Measurements from ENCODE around the gene ZDHHC13.

ZDHHC13 gene

GRCh38 chr11:19116971-19117759 is at the start of gene ZDHHC13:
TSS of gene ZDHHC13 (plus strand) at chr11:19117168. CDS start at chr11:19117250, 82 bp downstream.
- no peak for FAIRE-seq

GRCh38 chr11:19071255-19071654 is 45.7 kb upstream of the ZDHHC13 start:
- FAIRE-seq, result peak; percentile 80

GRCh38 chr11:19072464-19072863 is 44.5 kb upstream of the ZDHHC13 start:
- FAIRE-seq, result no peak

GRCh38 chr11:19073454-19074415 is 43.2 kb upstream of the ZDHHC13 start:
- no peak for FAIRE-seq

- FAIRE-seq, result no peak
Observed at GRCh38 chr11:19075636-19076035, 41.3 kb upstream of the ZDHHC13 start.

- no peak for FAIRE-seq
Observed at GRCh38 chr11:19076744-19077589, 40.0 kb upstream of the ZDHHC13 start.

GRCh38 chr11:19077965-19078364 is 39.0 kb upstream of the ZDHHC13 start:
- FAIRE-seq, result no peak

GRCh38 chr11:19079643-19080440 is 37.1 kb upstream of the ZDHHC13 start:
- FAIRE-seq, result no peak

GRCh38 chr11:19080579-19080993 is 36.4 kb upstream of the ZDHHC13 start:
- no peak for FAIRE-seq

GRCh38 chr11:19083166-19083565 is 33.8 kb upstream of the ZDHHC13 start:
- FAIRE-seq, result no peak

- no peak for FAIRE-seq
Observed at GRCh38 chr11:19084661-19085315, 32.2 kb upstream of the ZDHHC13 start.

- FAIRE-seq, result no peak
Observed at GRCh38 chr11:19087658-19088057, 29.3 kb upstream of the ZDHHC13 start.

- FAIRE-seq, result no peak
Observed at GRCh38 chr11:19088791-19089190, 28.2 kb upstream of the ZDHHC13 start.

- FAIRE-seq, result no peak
Observed at GRCh38 chr11:19089421-19089820, 27.5 kb upstream of the ZDHHC13 start.

GRCh38 chr11:19091366-19091765 is 25.6 kb upstream of the ZDHHC13 start:
- no peak for FAIRE-seq

GRCh38 chr11:19092342-19092741 is 24.6 kb upstream of the ZDHHC13 start:
- FAIRE-seq, result no peak

GRCh38 chr11:19092850-19093249 is 24.1 kb upstream of the ZDHHC13 start:
- FAIRE-seq, result no peak

GRCh38 chr11:19093976-19094375 is 23.0 kb upstream of the ZDHHC13 start:
- FAIRE-seq, result no peak

GRCh38 chr11:19094859-19095258 is 22.1 kb upstream of the ZDHHC13 start:
- FAIRE-seq, result no peak

- no peak for FAIRE-seq
Observed at GRCh38 chr11:19099093-19099492, 17.9 kb upstream of the ZDHHC13 start.

GRCh38 chr11:19100885-19101284 is 16.1 kb upstream of the ZDHHC13 start:
- no peak for FAIRE-seq
